B cell (primary cell): ENCODE data around the gene FHL1. TPM values are rescaled to one million over a fixed set of nuclear protein-coding genes. Genes with fewer than 3 reads are reported as not detected.

Experiments used
- ATAC-seq: fragments of 200-7000 bp; cut with Tn5 transposase; one replicate; pipeline ENCODE4 v1.10.0; 2021; ENCODE audit warnings: low read depth, mild to moderate bottlenecking, moderate number of reproducible peaks, moderate library complexity
- CTCF ChIA-PET: fragments of 350-600 bp; sonication (Branson Sonifier 250); formaldehyde crosslinking; loops from one replicate; lab custom pipeline; 2021; ENCODE audit warnings: antibody characterized with exemption, inconsistent platforms; lab: Charles Lee
- POLR2A ChIA-PET: fragments of 350-600 bp; sonication (Branson Sonifier 250); formaldehyde crosslinking; loops from one replicate; lab custom pipeline; 2021; ENCODE audit warnings: antibody characterized with exemption; lab: Charles Lee
- DNase-seq: peaks from one replicate; pipeline ENCODE4 v3.0.0; 2013
- H2AFZ ChIP-seq: 2 replicates; pipeline ENCODE4 v1.6.1; 2012; ENCODE audit warnings: mild to moderate bottlenecking, low read depth, low read length; ENCODE audit not compliant: insufficient read depth, poor library complexity, severe bottlenecking
- H3K27ac ChIP-seq, 2 donors: 1 replicate in 1 of 2; 2 replicates in 1 of 2; pipeline ENCODE4 v1.5.1; 2012 to 2013; ENCODE audit warnings: low read length in 2 of 2, mild to moderate bottlenecking in 2 of 2, moderate library complexity in 1 of 2
- H3K27me3 ChIP-seq, 4 experiments: fragments of 200-600 bp in 1 of 4; sonication (generic) in 1 of 4; replicated peaks in 1 of 4; 1 replicate in 2 of 4; 2 replicates in 2 of 4; pipeline versions ENCODE4 v1.6.1 to v1.7.0; 2013 to 2016; ENCODE audit warnings: low read length in 3 of 4, mild to moderate bottlenecking in 2 of 4, mixed read lengths in 1 of 4, moderate library complexity in 1 of 4; ENCODE audit not compliant: insufficient read depth in 4 of 4, control insufficient read depth in 3 of 4; ENCODE audit errors: control extremely low read depth in 1 of 4
- H3K36me3 ChIP-seq, 2 experiments: replicated peaks in 1 of 2; 1 replicate in 1 of 2; 2 replicates in 1 of 2; pipeline versions ENCODE4 v1.6.1 to v1.7.1; 2013; ENCODE audit warnings: low read length in 1 of 2; ENCODE audit not compliant: insufficient read depth in 2 of 2, control insufficient read depth in 1 of 2; ENCODE audit errors: control extremely low read depth in 1 of 2, extremely low read depth in 1 of 2
- H3K4me1 ChIP-seq, 2 donors: fragments of 200-600 bp in 1 of 2; sonication (generic) in 1 of 2; 1 replicate in 1 of 2; 2 replicates in 1 of 2; pipeline versions ENCODE4 v1.5.1 to v1.6.1; 2013 to 2017; ENCODE audit warnings: low read length in 2 of 2; ENCODE audit not compliant: control insufficient read depth in 2 of 2, insufficient read depth in 2 of 2
- H3K4me2 ChIP-seq: replicated peaks from 2 replicates; pipeline ENCODE3; 2012; ENCODE audit warnings: mild to moderate bottlenecking, low read depth, low read length; ENCODE audit not compliant: poor library complexity, severe bottlenecking
- H3K4me3 ChIP-seq, 5 experiments: fragments of 200-600 bp in 1 of 5; sonication (generic) in 1 of 5; 1 replicate in 3 of 5; 2 replicates in 2 of 5; pipeline versions ENCODE4 v1.5.1 to v1.7.0; 2011 to 2016; ENCODE audit warnings: low read length in 4 of 5, mild to moderate bottlenecking in 4 of 5, low read depth in 2 of 5, control low read depth in 1 of 5, moderate library complexity in 1 of 5; ENCODE audit not compliant: insufficient read depth in 1 of 5; ENCODE audit errors: control extremely low read depth in 1 of 5, extremely low read depth in 1 of 5
- H3K79me2 ChIP-seq: fragments of 200-600 bp; sonication (generic); one replicate; pipeline ENCODE4 v1.6.0; 2016; ENCODE audit warnings: low read length; ENCODE audit not compliant: control insufficient read depth, insufficient read depth
- H3K9ac ChIP-seq: fragments of 200-600 bp; sonication (generic); 2 replicates; pipeline ENCODE4 v1.6.1; 2017; ENCODE audit warnings: mild to moderate bottlenecking, low read length, moderate library complexity
- H3K9me3 ChIP-seq, 3 donors: one replicate each; pipeline versions ENCODE4 v1.6.1 to v1.7.1; 2013; ENCODE audit warnings: low read length in 2 of 3; ENCODE audit not compliant: control insufficient read depth in 2 of 3, insufficient read depth in 1 of 3; ENCODE audit errors: control extremely low read depth in 1 of 3
- H4K20me1 ChIP-seq: 2 replicates; pipeline ENCODE4 v1.6.0; 2012; ENCODE audit warnings: mild to moderate bottlenecking, low read length; ENCODE audit not compliant: insufficient read depth, control insufficient read depth, poor library complexity, severe bottlenecking
- H3K27ac Mint-ChIP-seq: one replicate; pipeline ENCODE4 v1.8.0; 2021; ENCODE audit warnings: mixed read lengths
- H3K27me3 Mint-ChIP-seq: one replicate; pipeline ENCODE4 v1.8.0; 2021; ENCODE audit warnings: mixed read lengths
- H3K4me1 Mint-ChIP-seq: one replicate; pipeline ENCODE4 v1.8.0; 2021; ENCODE audit warnings: mixed read lengths
- H3K4me3 Mint-ChIP-seq: one replicate; pipeline ENCODE4 v1.8.0; 2021; ENCODE audit warnings: mixed read lengths
- H3K9me3 Mint-ChIP-seq: one replicate; pipeline ENCODE4 v1.8.0; 2022; ENCODE audit warnings: mixed read lengths; ENCODE audit not compliant: insufficient read depth
- EZH2 ChIP-seq: IDR thresholded peaks from 2 replicates; pipeline ENCODE4 v1.6.1; 2012; ENCODE audit warnings: borderline replicate concordance, low read depth, mild to moderate bottlenecking, moderate library complexity, low read length; ENCODE audit not compliant: insufficient read depth, poor library complexity, severe bottlenecking
- WGBS: methylation state at CpG from one replicate; pipeline ENCODE4 v1.1.5; 2013; ENCODE audit warnings: missing lambda C conversion rate; ENCODE audit not compliant: insufficient coverage; 5-methylcytosine and 5-hydroxymethylcytosine counted together
- intact Hi-C: fragments of 100-400 bp; cut with micrococcal nuclease; formaldehyde crosslinking; loops from one replicate; pipeline ENCODE4 v1.10.0; 2022
- polyA plus RNA-seq: library from polyadenylated mRNA; depleted of rRNA; stranded (reverse); fragments of >200 nt; gene quantifications from 2 replicates; pipeline ENCODE4 v1.2.3, GENCODE V29; 2012
- total RNA-seq, 2 donors: library from RNA; stranded (reverse); fragments of 120-200 nt in 1 of 2; gene quantifications; 1 replicate in 1 of 2; 2 replicates in 1 of 2; pipeline versions ENCODE4 v1.2.3 to v1.2.4, GENCODE V29; 2013 to 2022
- TF ChIP-seq, protein P1 (sequence below): fragments of 200-600 bp; IDR thresholded peaks from one replicate; pipeline ENCODE4 v1.8.0; 2022; ENCODE audit warnings: antibody characterized with exemption, mild to moderate bottlenecking

The FHL1 gene
- total and polyA plus RNA-seq, 2 donors (not counting 1 experiment from before 2014, with no cell fraction given): 6.7 to 8.0 TPM

DNA sequence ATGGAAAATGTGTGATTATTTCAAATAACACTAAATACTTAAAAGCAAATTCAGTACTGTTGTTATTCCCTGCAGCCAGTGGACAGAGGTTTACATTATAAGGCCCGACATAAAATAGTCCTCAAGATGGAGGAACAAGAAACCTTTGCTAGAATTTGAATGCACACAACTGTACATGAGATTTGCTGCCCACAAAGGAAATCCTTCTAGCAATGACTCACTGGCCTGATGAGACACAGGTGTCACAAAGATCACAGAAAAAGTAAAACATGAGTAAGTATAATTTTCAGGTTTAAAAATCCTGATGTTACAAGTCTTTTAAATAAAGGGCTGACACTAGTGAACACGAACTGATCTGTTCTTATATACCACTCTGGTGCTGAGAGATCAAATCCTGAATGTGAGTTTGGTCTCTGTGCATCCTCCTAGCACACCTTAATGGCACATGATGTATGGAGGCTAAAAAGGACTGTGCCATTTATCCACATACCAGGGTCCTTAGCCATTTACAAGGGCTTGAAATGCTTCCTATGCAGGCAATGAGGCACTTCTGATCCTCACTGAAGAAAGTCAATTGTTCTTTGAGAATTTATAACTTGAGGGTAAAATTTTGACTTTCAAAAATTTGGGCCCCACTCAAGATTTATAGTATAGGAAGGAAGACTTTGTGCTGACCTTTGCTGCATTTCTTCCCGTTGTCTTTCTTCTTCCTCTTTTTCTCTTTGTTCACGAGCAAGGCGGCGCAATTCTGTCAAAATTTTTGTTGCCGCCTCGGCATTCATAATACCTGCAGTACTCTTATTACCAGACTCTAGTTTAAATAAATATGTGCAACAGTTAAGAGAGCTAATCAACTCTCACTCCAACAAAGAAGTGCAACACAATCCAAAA is 80.9 kb downstream of the FHL1 start:
- H3K9ac ChIP-seq: peak overlapping the region; percentile 31
- ATAC-seq (peak; percentile 41), DNase-seq (peak; percentile 29)
- no peaks in the 10 kb centered on the region for H3K27me3 Mint-ChIP-seq
- no CpG with 5 or more reads among the region's 8 CpGs for WGBS
- TF ChIP-seq, protein P1, sequence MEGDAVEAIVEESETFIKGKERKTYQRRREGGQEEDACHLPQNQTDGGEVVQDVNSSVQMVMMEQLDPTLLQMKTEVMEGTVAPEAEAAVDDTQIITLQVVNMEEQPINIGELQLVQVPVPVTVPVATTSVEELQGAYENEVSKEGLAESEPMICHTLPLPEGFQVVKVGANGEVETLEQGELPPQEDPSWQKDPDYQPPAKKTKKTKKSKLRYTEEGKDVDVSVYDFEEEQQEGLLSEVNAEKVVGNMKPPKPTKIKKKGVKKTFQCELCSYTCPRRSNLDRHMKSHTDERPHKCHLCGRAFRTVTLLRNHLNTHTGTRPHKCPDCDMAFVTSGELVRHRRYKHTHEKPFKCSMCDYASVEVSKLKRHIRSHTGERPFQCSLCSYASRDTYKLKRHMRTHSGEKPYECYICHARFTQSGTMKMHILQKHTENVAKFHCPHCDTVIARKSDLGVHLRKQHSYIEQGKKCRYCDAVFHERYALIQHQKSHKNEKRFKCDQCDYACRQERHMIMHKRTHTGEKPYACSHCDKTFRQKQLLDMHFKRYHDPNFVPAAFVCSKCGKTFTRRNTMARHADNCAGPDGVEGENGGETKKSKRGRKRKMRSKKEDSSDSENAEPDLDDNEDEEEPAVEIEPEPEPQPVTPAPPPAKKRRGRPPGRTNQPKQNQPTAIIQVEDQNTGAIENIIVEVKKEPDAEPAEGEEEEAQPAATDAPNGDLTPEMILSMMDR: no peak
- TF ChIP-seq EZH2: no peak
- H3K27me3 ChIP-seq: no peaks in the 10 kb centered on the region
- H3K36me3 ChIP-seq: peaks cover 0 to 15% of the 10 kb centered on the region in 2 experiments
- peaks cover 14 to 16% of the 10 kb centered on the region in 2 donors for H3K4me1 ChIP-seq
- H3K27ac ChIP-seq: peak overlapping the region; percentile 62 to 65
- no peaks in the 10 kb centered on the region for H3K9me3 ChIP-seq
- intact Hi-C loops: loop anchor here (2.0 kb wide), 1 partner anchor 23 kb away; the partner anchor contains the start of gene MAP7D3
- ChIA-PET POLR2A (no interaction called here), CTCF (interaction anchor here (0.6 to 1.4 kb wide), 3 partner anchors 41 to 200 kb away, joined by 3 to 4 read pairs (median 3); no protein-coding TSS in a partner anchor)
- H3K27ac Mint-ChIP-seq: peak overlapping the region; percentile 89
- H3K4me1 Mint-ChIP-seq: peaks cover 36% of the 10 kb centered on the region
- no peaks in the 10 kb centered on the region for H3K9me3 Mint-ChIP-seq
- H3K79me2 ChIP-seq: no peaks in the 10 kb centered on the region
- peak overlapping the region; percentile 44 for H2AFZ ChIP-seq
- H4K20me1 ChIP-seq: no peaks in the 10 kb centered on the region
- H3K4me2 ChIP-seq: peak overlapping the region; percentile 62
- peak overlapping the region in 4 of 5 experiments; percentile 3 to 42 (median 21) for H3K4me3 ChIP-seq
- peak overlapping the region; percentile 67 for H3K4me3 Mint-ChIP-seq
